Activated naive CD4-positive, alpha-beta T cell treated with anti-CD3 and anti-CD28 coated beads for 36 hours (primary cell): ENCODE data around the gene PLPPR2. TPM values are rescaled to one million over a fixed set of nuclear protein-coding genes. Genes with fewer than 3 reads are reported as not detected.
"Not testable (repeated sequence)": the region's sequence is repeated elsewhere in the genome, so short reads cannot be mapped to it uniquely, and the experiment has no call there.

Source experiments
- CTCF ChIA-PET: fragments of 350-600 bp; sonication (Branson Sonifier 250); formaldehyde crosslinking; loops from one replicate; lab custom pipeline; 2021; ENCODE audit warnings: antibody characterized with exemption; lab: Charles Lee
- DNase-seq: peaks from one replicate; pipeline ENCODE4 v3.0.0-alpha.2; 2020
- H3K27ac Mint-ChIP-seq: one replicate; pipeline ENCODE4 v1.8.0; 2021; ENCODE audit warnings: mild to moderate bottlenecking, mixed read lengths
- H3K27me3 Mint-ChIP-seq: one replicate; pipeline ENCODE4 v1.8.0; 2021; ENCODE audit warnings: low read depth, mixed read lengths
- H3K36me3 Mint-ChIP-seq: one replicate; pipeline ENCODE4 v1.8.0; 2021; ENCODE audit warnings: low read depth, mixed read lengths
- H3K4me1 Mint-ChIP-seq: one replicate; pipeline ENCODE4 v1.8.0; 2021; ENCODE audit warnings: low read depth, mixed read lengths
- H3K4me3 Mint-ChIP-seq: one replicate; pipeline ENCODE4 v1.8.0; 2021; ENCODE audit warnings: mild to moderate bottlenecking, moderate library complexity, mixed read lengths
- H3K9me3 Mint-ChIP-seq: one replicate; pipeline ENCODE4 v1.8.0; 2021; ENCODE audit warnings: mixed read lengths
- intact Hi-C: fragments of 100-400 bp; cut with micrococcal nuclease; formaldehyde crosslinking; loops from one replicate; pipeline ENCODE4 v1.15.1; 2023
- total RNA-seq, 2 experiments: library from RNA; stranded (reverse); gene quantifications; one replicate each; pipeline ENCODE4 v1.2.3, GENCODE V29; 2021

Gene PLPPR2
- total RNA-seq, 2 experiments from 2014 or later = 2.6 to 2.8 TPM

- peaks cover 3% of the 10 kb centered on the region for H3K4me1 Mint-ChIP-seq
- peaks cover 4% of the 10 kb centered on the region for H3K27me3 Mint-ChIP-seq
- CTCF ChIA-PET = interaction anchor here (0.5 to 1.7 kb wide), 5 partner anchors 10 to 398 kb away, joined by 3 to 12 read pairs (median 5); no protein-coding TSS in a partner anchor
- DNase-seq = no peak
- H3K27ac Mint-ChIP-seq = no peak overlapping the region
- no peak overlapping the region for H3K4me3 Mint-ChIP-seq
- H3K9me3 Mint-ChIP-seq = peaks cover 4% of the 10 kb centered on the region
- intact Hi-C loops = no loop called here
- no peaks in the 10 kb centered on the region for H3K36me3 Mint-ChIP-seq
These were observed 35.9 kb downstream of the PLPPR2 start for GRCh38 chr19:11390933-11391680.

GRCh38 chr19:11397089-11397610 is 41.9 kb downstream of the PLPPR2 start:
- peaks cover 7% of the 10 kb centered on the region for H3K27me3 Mint-ChIP-seq
- no peaks in the 10 kb centered on the region for H3K36me3 Mint-ChIP-seq
- no peak overlapping the region for H3K4me3 Mint-ChIP-seq
- CTCF ChIA-PET = no interaction called here
- H3K27ac Mint-ChIP-seq = no peak overlapping the region
- no peaks in the 10 kb centered on the region for H3K4me1 Mint-ChIP-seq
- H3K9me3 Mint-ChIP-seq = no peaks in the 10 kb centered on the region
- intact Hi-C loops = no loop called here
- DNase-seq = no peak

- intact Hi-C loops = no loop called here
- Mint-ChIP-seq H3K4me3 (no peak overlapping the region), H3K36me3 (no peaks in the 10 kb centered on the region), H3K9me3 (no peaks in the 10 kb centered on the region), H3K4me1 (no peaks in the 10 kb centered on the region), H3K27ac (no peak overlapping the region), H3K27me3 (peaks cover 7% of the 10 kb centered on the region)
- DNase-seq = no peak
- CTCF ChIA-PET = no interaction called here
These were observed 44.4 kb downstream of the PLPPR2 start for GRCh38 chr19:11399667-11400066.

GRCh38 chr19:11400798-11401197 is 45.6 kb downstream of the PLPPR2 start:
- no peak overlapping the region for H3K4me3 Mint-ChIP-seq
- H3K27me3 Mint-ChIP-seq = peaks cover 3% of the 10 kb centered on the region
- CTCF ChIA-PET = no interaction called here
- H3K9me3 Mint-ChIP-seq = no peaks in the 10 kb centered on the region
- intact Hi-C loops = no loop called here
- H3K27ac Mint-ChIP-seq = no peak overlapping the region
- no peaks in the 10 kb centered on the region for H3K4me1 Mint-ChIP-seq
- no peak for DNase-seq
- H3K36me3 Mint-ChIP-seq = no peaks in the 10 kb centered on the region

DNA sequence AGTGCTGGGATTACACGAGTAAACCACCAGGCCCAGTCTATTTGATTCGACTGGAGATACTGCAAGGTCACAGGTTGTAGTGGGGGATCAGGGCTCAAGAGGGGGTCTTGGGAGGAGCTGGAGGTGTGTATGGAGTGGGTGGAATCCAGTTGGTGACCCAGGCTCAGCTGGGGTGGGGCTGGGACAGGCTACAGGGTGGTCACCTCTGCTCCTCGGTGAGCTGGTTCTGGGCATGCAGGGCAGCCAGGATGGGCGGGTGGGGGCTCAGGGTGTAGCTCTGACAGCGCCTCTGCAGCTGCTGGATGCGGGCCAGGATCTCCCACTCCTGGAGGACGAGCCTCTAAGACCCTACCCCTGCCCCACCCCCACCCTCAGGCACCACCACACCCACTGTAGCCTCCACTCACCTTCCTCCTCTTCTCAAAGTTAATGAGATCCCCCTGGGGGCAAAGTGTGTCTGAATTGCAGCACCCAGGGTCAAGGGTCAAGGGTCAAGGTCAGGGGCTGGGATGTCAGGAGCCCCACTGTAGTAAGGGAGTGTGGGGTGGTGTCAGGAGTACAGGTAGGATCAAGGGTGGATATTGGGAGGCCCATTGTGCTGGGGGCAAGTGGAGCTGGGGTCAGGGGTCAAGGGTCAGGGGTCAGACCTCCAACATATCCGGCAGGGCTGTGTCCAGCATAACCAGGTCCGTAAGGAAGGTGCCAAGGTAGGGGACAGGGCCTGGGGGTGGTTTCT is 46.7 kb downstream of the PLPPR2 start:
- Mint-ChIP-seq H3K36me3 (no peaks in the 10 kb centered on the region), H3K27me3 (peaks cover 3% of the 10 kb centered on the region), H3K9me3 (no peaks in the 10 kb centered on the region), H3K4me3 (no peak overlapping the region), H3K27ac (no peak overlapping the region), H3K4me1 (peaks cover 3% of the 10 kb centered on the region)
- intact Hi-C loops = no loop called here
- CTCF ChIA-PET = interaction anchor here (0.6 to 1.5 kb wide), 2 partner anchors 11 to 19 kb away, joined by 3 read pairs; no protein-coding TSS in a partner anchor
- no peak for DNase-seq

GRCh38 chr19:11404588-11405222 is 49.5 kb downstream of the PLPPR2 start:
- peaks cover 3% of the 10 kb centered on the region for H3K4me1 Mint-ChIP-seq
- H3K36me3 Mint-ChIP-seq = no peaks in the 10 kb centered on the region
- intact Hi-C loops = no loop called here
- H3K4me3 Mint-ChIP-seq = no peak overlapping the region
- CTCF ChIA-PET = interaction anchor here (0.5 to 1.6 kb wide), 3 partner anchors 22 to 126 kb away, joined by 3 to 5 read pairs (median 3); no protein-coding TSS in a partner anchor
- DNase-seq = no peak
- H3K27me3 Mint-ChIP-seq = peaks cover 7% of the 10 kb centered on the region
- H3K27ac Mint-ChIP-seq = no peak overlapping the region
- no peaks in the 10 kb centered on the region for H3K9me3 Mint-ChIP-seq

DNA sequence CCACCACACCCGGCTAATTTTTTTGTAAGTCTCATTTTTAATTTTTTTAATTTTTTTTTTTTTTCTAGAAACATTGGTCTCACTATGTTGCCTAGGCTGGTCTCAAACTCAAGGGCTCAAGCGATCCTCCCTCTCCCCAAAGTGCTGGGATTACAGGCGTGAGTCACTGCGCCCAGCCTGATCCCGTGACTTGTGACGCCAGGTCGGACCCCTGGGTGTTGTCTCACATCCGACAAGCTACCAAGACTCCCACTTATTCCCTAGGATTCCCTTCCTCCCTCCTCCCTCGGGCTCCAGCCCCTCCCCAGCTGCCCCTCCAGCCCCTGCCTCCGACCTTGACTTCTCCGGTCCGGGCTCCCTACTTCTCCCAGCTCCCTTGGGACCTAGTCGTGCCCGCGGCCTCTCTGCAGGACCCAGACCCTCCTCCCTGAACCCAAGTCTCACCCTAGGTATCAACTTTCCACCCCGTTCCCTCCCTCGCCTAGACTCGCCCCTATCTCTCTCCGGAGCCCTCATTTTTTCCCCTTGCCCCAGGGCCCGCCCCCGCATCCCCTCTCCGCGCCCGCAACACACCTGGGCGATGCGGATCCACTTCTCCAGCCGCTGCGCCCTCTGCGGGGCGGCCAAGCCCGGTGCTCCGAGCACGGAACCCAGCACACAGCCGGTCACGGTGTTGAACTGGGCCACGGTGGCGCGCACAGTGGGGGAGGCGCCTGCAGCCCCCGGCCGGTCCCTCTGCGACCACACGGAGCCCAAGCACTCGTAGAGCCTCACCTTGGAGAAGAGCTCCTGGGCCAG is 50.8 kb downstream of the PLPPR2 start:
- Mint-ChIP-seq H3K27ac (no peak overlapping the region), H3K36me3 (no peaks in the 10 kb centered on the region), H3K27me3 (peaks cover 4% of the 10 kb centered on the region), H3K9me3 (no peaks in the 10 kb centered on the region), H3K4me3 (no peak overlapping the region), H3K4me1 (peaks cover 3% of the 10 kb centered on the region)
- intact Hi-C loops = no loop called here
- peak; percentile 49 for DNase-seq
- CTCF ChIA-PET = interaction anchor here (0.5 to 1.6 kb wide), 7 partner anchors 11 to 259 kb away, joined by 3 to 5 read pairs (median 3); partner anchors contain the start of gene SWSAP1

DNA sequence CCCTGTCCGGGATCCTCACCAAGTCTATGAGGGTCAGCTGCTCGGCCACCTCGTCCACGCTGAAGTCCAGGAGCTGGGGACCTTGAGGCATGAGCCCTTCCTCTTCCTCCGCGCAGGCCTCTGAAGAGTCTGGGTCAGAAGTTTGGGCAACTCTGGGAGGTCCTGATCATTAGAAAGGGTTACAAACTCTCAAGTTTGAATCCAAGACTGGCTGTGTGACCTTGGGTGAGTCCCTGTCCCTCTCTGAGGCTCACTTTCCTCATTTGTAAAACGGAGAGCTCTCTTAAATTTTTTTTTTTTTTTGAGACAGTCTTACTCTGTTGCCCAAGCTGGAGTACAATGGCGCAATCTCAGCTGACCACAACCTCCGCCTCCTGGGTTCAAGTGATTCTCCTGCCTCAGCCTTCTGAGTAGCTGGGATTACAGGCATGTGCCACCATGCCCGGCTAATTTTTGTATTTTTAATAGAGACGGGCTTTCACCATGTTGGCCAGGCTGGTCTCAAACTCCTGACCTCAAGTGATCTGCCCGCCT is 51.5 kb downstream of the PLPPR2 start:
- H3K36me3 Mint-ChIP-seq, H3K4me3 Mint-ChIP-seq, H3K4me1 Mint-ChIP-seq, DNase-seq, intact Hi-C loops, H3K9me3 Mint-ChIP-seq, H3K27me3 Mint-ChIP-seq, H3K27ac Mint-ChIP-seq: not testable (repeated sequence)
- CTCF ChIA-PET = interaction anchor here (0.7 to 1.6 kb wide), 6 partner anchors 12 to 117 kb away, joined by 3 to 7 read pairs (median 4); partner anchors contain the start of gene SWSAP1

DNA sequence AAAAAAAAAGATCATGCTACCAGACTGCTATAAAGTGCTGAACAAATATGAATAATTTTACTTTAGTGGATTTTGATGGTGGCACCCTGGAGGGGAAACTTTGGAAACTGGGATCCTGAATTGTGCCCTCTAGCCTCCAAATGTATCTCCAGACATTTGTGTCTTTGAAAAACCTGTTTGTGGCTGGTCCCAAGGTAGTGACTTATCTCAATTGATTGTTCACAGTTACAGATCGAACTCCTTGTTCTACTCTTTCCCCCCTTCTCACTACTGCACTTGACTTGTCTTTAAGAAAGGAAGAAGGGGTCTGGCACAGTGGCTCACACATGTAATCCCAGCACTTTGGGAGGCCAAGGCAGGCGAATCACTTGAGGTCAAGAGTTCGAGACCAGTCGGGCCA is 53.4 kb downstream of the PLPPR2 start:
- no peaks in the 10 kb centered on the region for H3K9me3 Mint-ChIP-seq
- CTCF ChIA-PET = no interaction called here
- peaks cover 3% of the 10 kb centered on the region for H3K4me1 Mint-ChIP-seq

DNA sequence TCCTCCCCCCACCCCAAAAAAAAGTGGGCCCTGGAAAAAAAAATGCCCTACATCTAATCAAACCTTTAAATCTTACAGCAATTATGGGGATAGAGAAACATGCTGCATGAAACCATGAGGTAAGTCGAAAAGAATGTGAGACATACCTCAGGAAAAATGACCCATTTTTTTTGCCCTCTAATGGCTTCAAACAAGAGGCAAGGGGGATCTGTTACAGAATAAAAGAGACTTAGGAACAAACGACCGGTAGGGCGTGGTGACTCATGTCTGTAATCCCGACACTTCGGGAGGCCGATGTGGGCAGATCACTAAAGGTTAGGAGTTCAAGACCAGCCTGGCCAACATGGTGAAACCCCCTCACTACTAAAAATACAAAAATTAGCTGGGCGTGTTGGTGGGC is 55.5 kb downstream of the PLPPR2 start:
- H3K4me1 Mint-ChIP-seq = peaks cover 3% of the 10 kb centered on the region
- no peak overlapping the region for H3K27ac Mint-ChIP-seq
- intact Hi-C loops = no loop called here
- H3K36me3 Mint-ChIP-seq = no peaks in the 10 kb centered on the region
- no peaks in the 10 kb centered on the region for H3K9me3 Mint-ChIP-seq
- H3K4me3 Mint-ChIP-seq = no peak overlapping the region
- CTCF ChIA-PET = no interaction called here
- peaks cover 7% of the 10 kb centered on the region for H3K27me3 Mint-ChIP-seq
- no peak for DNase-seq

More for the DNA sequence above, 53.4 kb downstream of the PLPPR2 start:
- H3K4me3 Mint-ChIP-seq = no peak overlapping the region
- no peak overlapping the region for H3K27ac Mint-ChIP-seq
- DNase-seq = no peak
- H3K36me3 Mint-ChIP-seq = no peaks in the 10 kb centered on the region
- H3K27me3 Mint-ChIP-seq = peaks cover 7% of the 10 kb centered on the region
- intact Hi-C loops = no loop called here

GRCh38 chr19:11414544-11414943 is 59.3 kb downstream of the PLPPR2 start:
- CTCF ChIA-PET = interaction anchor here (0.8 kb wide), 1 partner anchor 121 kb away, joined by 3 read pairs; no protein-coding TSS in a partner anchor
- Mint-ChIP-seq H3K9me3 (no peaks in the 10 kb centered on the region), H3K27me3 (peaks cover 21% of the 10 kb centered on the region), H3K36me3 (no peaks in the 10 kb centered on the region), H3K4me1 (peaks cover 7% of the 10 kb centered on the region), H3K27ac (no peak overlapping the region), H3K4me3 (no peak overlapping the region)
- no peak for DNase-seq
- intact Hi-C loops = no loop called here
